ENCODE results near the gene SEM1. TPM values are rescaled to one million over a fixed set of nuclear protein-coding genes. Genes with fewer than 3 reads are reported as not detected.

The SEM1 gene
- total and polyA plus RNA-seq, 2 of the 8 experiments (the other 6 are each of a cell fraction or from before 2014, with no cell fraction given), result 20.8 to 75.3 TPM

DNA sequence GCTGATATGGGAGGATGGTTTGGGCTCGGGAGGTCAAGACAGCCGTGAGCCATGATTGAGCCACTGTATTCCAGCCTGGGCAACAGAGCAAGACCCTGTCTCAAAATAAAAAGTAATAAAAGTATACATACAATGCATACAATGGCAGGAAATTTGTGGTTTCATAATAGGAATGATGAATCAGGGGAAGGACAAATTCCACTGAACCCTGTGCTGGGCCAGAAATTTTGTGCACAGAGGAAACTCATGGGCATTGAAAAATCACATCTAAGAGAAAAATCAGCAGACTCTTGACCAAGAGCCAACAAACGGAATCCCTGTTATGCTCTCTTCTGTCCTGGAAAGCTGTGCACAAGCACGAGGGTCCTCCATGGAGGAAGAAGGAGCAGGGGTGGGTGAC is 35.1 kb downstream of the SEM1 start (continued):
- TF ChIP-seq, protein P1, sequence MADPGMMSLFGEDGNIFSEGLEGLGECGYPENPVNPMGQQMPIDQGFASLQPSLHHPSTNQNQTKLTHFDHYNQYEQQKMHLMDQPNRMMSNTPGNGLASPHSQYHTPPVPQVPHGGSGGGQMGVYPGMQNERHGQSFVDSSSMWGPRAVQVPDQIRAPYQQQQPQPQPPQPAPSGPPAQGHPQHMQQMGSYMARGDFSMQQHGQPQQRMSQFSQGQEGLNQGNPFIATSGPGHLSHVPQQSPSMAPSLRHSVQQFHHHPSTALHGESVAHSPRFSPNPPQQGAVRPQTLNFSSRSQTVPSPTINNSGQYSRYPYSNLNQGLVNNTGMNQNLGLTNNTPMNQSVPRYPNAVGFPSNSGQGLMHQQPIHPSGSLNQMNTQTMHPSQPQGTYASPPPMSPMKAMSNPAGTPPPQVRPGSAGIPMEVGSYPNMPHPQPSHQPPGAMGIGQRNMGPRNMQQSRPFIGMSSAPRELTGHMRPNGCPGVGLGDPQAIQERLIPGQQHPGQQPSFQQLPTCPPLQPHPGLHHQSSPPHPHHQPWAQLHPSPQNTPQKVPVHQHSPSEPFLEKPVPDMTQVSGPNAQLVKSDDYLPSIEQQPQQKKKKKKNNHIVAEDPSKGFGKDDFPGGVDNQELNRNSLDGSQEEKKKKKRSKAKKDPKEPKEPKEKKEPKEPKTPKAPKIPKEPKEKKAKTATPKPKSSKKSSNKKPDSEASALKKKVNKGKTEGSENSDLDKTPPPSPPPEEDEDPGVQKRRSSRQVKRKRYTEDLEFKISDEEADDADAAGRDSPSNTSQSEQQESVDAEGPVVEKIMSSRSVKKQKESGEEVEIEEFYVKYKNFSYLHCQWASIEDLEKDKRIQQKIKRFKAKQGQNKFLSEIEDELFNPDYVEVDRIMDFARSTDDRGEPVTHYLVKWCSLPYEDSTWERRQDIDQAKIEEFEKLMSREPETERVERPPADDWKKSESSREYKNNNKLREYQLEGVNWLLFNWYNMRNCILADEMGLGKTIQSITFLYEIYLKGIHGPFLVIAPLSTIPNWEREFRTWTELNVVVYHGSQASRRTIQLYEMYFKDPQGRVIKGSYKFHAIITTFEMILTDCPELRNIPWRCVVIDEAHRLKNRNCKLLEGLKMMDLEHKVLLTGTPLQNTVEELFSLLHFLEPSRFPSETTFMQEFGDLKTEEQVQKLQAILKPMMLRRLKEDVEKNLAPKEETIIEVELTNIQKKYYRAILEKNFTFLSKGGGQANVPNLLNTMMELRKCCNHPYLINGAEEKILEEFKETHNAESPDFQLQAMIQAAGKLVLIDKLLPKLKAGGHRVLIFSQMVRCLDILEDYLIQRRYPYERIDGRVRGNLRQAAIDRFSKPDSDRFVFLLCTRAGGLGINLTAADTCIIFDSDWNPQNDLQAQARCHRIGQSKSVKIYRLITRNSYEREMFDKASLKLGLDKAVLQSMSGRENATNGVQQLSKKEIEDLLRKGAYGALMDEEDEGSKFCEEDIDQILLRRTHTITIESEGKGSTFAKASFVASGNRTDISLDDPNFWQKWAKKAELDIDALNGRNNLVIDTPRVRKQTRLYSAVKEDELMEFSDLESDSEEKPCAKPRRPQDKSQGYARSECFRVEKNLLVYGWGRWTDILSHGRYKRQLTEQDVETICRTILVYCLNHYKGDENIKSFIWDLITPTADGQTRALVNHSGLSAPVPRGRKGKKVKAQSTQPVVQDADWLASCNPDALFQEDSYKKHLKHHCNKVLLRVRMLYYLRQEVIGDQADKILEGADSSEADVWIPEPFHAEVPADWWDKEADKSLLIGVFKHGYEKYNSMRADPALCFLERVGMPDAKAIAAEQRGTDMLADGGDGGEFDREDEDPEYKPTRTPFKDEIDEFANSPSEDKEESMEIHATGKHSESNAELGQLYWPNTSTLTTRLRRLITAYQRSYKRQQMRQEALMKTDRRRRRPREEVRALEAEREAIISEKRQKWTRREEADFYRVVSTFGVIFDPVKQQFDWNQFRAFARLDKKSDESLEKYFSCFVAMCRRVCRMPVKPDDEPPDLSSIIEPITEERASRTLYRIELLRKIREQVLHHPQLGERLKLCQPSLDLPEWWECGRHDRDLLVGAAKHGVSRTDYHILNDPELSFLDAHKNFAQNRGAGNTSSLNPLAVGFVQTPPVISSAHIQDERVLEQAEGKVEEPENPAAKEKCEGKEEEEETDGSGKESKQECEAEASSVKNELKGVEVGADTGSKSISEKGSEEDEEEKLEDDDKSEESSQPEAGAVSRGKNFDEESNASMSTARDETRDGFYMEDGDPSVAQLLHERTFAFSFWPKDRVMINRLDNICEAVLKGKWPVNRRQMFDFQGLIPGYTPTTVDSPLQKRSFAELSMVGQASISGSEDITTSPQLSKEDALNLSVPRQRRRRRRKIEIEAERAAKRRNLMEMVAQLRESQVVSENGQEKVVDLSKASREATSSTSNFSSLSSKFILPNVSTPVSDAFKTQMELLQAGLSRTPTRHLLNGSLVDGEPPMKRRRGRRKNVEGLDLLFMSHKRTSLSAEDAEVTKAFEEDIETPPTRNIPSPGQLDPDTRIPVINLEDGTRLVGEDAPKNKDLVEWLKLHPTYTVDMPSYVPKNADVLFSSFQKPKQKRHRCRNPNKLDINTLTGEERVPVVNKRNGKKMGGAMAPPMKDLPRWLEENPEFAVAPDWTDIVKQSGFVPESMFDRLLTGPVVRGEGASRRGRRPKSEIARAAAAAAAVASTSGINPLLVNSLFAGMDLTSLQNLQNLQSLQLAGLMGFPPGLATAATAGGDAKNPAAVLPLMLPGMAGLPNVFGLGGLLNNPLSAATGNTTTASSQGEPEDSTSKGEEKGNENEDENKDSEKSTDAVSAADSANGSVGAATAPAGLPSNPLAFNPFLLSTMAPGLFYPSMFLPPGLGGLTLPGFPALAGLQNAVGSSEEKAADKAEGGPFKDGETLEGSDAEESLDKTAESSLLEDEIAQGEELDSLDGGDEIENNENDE (IDR thresholded peaks at IDR 0.05; ENCODE audit: insufficient replicate concordance, low read length), result no peak
- TF ChIP-seq TCF12 (IDR thresholded peaks at IDR 0.05; ENCODE audit: low read depth, low read length) (no peak), CBX8 (IDR thresholded peaks at IDR 0.05; ENCODE audit: borderline replicate concordance, low read depth, low read length) (no peak), FOSL1 (IDR thresholded peaks at IDR 0.05; ENCODE audit: insufficient read depth, low read depth, low read length) (no peak), TBP (IDR thresholded peaks at IDR 0.05; ENCODE audit: low read depth, low read length) (no peak), SP1 (IDR thresholded peaks at IDR 0.05; ENCODE audit: low read depth, low read length) (no peak), RXRA (IDR thresholded peaks at IDR 0.05; ENCODE audit: insufficient read depth, low read depth, low read length) (no peak)
